ENCODE data around the gene MCF2L. TPM values are rescaled to one million over a fixed set of nuclear protein-coding genes. Genes with fewer than 3 reads are reported as not detected.
"Not testable (repeated sequence)": the region's sequence is repeated elsewhere in the genome, so short reads cannot be mapped to it uniquely, and the experiment has no call there.

MCF2L gene
- total RNA-seq, 1 donor from 2014 or later: 8.0 TPM

DNA sequence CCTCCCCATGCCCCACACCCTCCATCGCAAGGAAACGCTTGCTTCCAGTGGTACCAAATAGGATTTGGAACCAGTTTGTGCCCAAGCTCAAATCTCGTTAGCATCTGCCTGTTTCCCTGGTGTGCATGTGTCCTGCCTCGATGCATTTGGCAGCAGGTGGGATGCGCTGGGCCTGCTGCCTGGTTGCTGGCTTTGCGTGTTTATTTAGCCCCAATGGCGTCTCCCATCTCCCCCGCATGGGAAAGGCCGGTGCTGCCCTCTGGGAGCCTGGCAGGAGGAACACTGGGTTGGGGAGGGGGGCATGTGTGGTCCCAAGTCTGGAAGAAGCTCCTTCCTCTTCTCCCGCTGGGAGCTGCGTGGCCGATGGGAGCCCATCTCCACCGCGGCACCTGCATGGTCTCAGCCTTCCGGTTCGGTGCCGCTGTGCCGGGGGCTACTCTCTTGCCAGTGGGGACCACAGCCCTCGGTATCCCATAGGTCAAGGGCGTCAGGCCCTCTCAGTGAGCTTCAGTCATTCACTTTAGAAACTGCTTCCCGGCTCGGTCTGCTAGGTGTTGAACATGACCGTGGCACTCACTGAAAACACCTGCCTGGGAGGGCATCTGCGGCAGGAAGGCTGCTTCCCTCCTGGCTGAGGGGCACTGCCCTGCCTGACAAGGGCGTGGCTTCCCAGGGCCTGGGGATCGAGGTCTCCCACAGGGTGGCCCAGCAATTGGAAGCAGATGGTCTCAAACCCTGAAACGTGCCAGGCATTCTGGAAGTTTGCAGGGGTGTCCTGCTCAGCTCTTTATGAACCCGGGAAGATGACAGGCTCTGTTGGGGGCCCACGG is 124.8 kb downstream of the MCF2L start:
- no peak for DNase-seq (ENCODE audit: low read depth in 2 of 2)

GRCh38 chr13:113094410-113094800 is 125.4 kb downstream of the MCF2L start:
- no peak for DNase-seq (ENCODE audit: low read depth in 2 of 2)

- DNase-seq (ENCODE audit: low read depth in 2 of 2): no peak
Measured at GRCh38 chr13:113095146-113096051, 126.4 kb downstream of the MCF2L start.

DNA sequence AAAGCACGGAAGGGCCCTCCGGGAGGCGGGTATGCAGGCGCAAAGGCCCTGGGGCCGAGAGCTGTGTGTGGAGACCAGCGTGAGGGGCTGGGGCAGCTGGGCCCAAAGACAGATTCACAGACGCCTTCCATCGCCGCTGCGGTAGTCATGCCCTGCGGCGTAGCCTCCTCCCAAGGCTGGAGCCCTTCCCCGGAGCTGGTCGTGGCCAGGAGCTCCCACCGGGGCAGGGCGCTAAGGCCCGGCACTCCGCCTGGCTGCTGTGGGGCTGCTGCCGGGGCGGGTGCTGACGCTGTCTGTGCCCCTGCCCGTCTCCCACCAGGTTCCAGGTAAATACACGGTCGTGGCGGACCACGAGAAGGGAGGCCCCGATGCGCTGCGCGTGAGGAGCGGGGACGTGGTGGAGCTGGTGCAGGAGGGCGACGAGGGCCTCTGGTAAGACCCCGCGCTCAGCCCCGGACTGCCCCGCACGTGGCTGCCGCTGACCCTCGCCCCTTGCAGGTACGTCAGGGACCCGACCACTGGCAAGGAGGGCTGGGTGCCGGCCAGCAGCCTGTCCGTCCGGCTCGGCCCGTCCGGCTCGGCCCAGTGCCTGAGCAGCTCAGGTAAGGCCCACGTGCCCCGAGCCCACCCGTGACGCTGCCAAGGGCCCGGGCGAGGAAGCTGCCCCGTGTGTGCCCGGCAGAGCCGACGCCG is 127.2 kb downstream of the MCF2L start:
- DNase-seq (ENCODE audit: low read depth in 2 of 2): no peak

DNA sequence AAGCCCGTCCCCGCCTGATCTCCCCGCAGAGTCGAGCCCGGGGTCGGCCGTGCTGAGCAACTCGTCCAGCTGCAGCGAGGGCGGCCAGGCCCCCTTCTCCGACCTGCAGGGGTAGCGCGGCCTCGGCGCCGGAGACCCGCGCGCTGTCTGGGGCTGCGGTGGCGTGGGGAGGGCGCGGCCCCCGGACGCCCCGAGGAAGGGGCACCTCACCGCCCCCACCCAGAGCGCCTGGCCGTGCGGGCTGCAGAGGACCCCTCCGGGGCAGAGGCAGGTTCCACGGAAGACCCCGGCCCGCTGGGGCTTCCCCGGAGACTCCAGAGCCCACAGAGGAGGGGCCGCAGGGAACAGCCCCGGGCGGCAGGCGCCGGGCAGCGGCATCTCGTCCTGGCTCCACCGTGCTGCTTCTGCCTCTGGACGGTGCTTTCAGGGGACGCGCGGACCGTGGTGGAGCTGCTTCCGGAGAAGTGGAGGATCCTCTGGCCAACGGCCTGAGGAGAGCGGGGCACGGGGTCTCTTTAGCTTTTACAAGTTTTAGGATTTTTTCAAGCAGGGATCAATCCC is 127.8 kb downstream of the MCF2L start:
- no peak for DNase-seq (ENCODE audit: low read depth in 2 of 2)

DNA sequence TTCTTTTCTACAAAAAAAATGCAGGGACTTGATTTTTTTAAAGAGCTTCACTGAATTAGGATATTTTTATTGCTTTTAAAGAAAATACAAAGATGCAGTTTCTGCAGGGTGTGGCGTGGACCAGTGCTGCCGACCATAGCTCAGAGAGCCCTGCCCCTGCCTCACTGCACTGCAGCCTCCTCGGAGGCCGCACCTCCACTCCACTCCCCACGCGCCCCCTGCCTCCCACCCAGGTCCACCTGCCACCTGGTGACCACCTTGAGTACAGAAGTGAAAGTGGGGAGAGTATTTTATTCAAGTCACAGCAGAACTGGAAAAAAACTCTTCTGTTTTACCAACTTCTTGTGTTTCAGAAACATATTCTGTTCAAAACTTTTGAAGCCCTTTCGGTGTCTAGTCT is 128.6 kb downstream of the MCF2L start:
- DNase-seq (ENCODE audit: low read depth in 2 of 2): no peak

DNA sequence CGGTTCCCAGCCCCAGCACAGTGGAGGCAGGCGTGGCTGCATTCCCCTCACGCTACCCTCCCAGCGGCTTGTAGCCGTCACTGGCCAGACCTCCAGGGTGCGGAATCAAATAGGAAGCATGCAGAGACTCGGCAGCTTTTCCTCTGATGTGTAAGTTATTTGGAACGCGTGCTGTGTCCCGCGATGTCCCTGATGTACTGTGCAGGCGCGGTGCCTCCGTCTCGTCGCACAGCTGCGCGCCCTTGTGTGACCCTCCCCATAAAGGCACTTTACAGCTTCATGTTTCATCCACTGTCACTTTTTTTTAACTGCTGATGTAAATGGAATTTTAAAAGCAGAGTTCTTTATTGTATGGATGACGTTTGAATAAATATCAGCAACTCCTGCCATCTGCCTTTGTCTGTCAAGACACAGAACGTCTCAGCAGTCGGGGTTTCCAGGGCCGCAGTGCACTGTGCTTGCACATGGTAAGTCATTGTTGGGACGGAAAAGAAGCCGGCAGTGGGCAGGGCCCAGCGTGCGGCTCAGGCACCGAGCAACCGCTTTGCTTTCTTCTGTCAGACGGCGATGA is 129.2 kb downstream of the MCF2L start:
- no peak for DNase-seq (ENCODE audit: low read depth in 2 of 2)

DNA sequence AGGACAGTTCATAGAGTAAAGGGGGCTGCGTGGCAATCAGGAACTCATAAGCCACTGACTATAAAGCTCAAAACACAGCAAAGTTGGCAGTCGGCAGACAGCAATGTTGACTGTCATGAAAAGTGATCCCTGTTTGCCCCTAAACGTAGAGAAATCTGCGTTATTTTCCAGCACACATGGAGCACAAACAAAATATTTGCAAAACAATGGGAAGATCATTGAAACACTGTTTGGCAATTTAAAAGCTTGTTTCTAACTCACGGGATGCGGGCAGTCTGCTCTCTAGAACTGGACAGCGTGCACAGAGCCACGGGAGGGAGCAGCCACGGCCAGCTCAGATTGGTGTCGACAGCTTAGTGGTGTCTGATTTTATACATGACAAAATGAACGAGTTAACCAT is 130.1 kb downstream of the MCF2L start:
- no peak for DNase-seq (ENCODE audit: low read depth in 2 of 2)

DNA sequence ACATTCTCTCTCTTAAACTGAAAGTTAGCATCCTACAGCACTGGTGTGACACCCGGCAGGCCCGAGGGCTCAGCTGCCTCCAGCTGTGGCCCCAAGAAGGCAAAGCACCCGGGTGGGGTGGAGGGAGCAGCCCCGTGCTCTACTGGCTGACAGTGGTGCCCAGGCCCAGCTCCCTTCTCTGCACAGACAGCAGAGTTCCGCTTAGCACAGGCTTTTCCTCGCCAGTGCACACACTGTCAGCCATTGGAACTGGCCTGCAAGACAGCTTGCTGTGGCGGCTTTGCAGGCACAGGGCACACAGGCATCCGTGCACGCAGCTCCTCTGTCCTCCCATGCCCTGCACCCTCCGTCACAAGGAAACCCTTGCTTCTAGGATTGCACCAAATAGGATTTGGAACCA is 133.3 kb downstream of the MCF2L start:
- not testable (repeated sequence) for DNase-seq (ENCODE audit: low read depth in 2 of 2)

- no peak for DNase-seq (ENCODE audit: low read depth in 2 of 2)
Measured at GRCh38 chr13:113102727-113103126, 133.7 kb downstream of the MCF2L start.

DNA sequence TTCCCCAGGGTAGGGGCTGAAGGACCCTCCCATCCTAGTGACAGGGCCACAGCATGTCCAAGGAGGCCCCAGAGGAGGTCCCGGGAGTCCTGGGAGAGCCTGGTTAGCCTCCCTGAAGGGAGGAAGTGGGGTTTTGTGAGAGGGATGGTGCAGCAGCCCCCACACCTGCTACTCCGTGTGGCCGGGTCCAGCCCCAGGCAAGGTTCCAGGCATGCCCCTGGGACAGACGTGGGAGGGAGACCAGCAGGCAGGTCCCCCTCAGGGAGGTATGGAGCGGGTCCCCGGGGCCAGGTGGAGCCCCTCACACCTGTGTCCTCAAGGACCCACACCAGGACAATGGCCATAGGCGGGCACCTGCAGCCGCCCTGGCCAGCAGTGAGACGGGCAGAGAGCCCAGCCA is 134.6 kb downstream of the MCF2L start:
- DNase-seq (ENCODE audit: low read depth in 2 of 2): no peak

- no peak for DNase-seq (ENCODE audit: low read depth in 2 of 2)
Measured at GRCh38 chr13:113105032-113105920, 136.3 kb downstream of the MCF2L start, which contains the start of gene F7. Gene F7 (plus strand): TSS chr13:113105791. CDS start chr13:113105842, 51 bp downstream.

- DNase-seq (ENCODE audit: low read depth in 2 of 2): no peak
Measured at GRCh38 chr13:113105921-113106452, 137.0 kb downstream of the MCF2L start.

GRCh38 chr13:113106711-113107351 is 137.8 kb downstream of the MCF2L start:
- no peak for DNase-seq (ENCODE audit: low read depth in 2 of 2)

DNA sequence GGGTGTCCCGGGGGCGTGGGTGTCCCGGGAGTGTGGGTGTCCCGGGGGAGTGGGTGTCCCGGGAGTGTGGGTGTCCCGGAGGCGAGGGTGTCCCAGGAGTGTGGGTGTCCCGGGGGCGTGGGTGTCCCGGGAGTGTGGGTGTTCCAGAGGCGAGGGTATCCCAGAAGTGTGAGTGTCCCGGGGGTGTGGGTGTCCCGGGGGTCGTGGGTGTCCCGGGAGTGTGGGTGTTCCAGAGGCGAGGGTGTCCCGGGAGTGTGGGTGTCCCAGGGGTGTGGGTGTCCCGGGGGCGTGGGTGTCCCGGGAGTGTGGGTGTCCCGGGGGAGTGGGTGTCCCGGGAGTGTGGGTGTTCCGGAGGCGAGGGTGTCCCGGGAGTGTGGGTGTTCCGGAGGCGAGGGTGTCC is 139.5 kb downstream of the MCF2L start:
- not testable (repeated sequence) for DNase-seq (ENCODE audit: low read depth in 2 of 2)

DNA sequence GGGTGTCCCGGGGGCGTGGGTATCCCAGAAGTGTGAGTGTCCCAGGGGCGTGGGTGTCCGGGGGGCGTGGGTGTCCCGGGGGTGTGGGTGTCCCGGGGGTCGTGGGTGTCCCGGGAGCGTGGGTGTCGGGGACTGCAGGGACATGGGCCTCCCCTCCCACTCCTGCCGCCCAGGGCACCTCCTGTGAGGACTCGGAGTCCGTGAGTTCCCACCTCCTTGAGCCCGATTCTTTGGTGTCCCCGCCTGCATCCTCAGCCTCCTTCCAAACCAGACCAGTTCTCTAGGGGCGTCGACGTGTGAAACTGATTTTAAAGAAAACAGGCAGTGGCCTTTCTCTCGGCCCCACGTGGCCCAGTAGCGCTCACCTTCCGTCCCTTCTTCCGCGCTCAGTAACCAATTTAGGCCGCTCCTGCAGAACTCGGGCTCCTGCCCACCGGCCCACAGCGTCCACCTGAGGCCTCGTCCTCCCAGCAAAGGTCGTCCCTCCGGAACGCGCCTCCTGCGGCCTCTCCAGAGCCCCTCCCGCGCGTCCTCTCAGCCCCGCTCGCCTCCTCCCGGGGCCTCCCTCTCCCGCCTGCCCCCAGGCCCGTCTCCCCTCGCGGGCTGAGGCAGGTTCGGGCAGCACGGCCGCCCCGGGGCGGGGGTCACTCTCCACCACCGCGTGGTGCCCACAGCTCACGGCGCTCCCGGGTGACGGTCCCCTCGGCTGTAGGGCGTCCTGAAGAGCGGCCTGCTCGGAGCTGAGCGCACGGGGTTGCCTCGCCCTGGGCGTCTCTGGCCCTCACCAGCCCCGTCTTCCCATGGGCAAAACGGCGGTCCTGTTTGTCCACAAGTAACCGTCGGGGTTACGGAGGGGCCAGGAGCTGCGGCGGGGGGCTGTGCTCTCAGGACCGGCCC is 140.4 kb downstream of the MCF2L start:
- DNase-seq (ENCODE audit: low read depth in 2 of 2): no peak

DNA sequence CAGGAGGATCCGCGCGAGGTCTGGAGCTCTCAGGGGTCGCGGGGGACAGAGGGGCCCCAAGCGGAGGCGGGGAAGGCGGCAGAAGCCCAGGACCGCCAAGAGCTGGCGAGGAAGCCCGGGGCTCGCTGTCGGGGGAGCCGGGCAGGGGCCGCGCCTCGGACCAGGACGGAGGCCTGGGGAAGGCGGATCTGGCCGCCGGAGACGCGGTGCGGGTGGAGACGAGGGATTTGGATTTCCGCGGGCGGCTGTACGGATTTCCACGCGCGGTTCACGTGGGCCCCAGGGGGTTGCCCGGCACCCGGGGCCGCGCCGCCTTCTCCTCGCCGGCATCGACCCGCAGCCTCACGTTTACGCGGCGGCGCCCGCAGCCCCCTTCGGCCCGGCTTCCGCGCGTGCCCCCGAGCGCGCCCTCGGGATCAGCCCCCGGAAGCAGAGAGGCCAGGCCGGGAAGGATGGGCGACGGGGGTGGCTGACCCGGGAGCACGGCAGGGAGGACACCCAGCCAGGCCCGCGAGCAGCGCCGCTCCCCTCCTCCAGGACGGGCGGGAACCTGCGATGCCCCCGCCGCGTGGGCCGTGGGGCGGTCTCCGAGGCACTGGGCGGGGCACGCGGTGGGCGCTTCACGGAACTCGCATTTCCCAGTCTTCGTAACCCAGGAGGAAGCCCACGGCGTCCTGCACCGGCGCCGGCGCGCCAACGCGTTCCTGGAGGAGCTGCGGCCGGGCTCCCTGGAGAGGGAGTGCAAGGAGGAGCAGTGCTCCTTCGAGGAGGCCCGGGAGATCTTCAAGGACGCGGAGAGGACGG is 141.2 kb downstream of the MCF2L start:
- DNase-seq (ENCODE audit: low read depth in 2 of 2): no peak
